Stimulated activated CD8-positive, alpha-beta memory T cell treated with anti-CD3 and anti-CD28 coated beads, Interleukin-12 subunit alpha, Interleukin-12 subunit beta, amount 100 ng/mL, for 4 hours (primary cell): ENCODE results near the gene WDR91.

Source experiments
- DNase-seq: peaks from one replicate; pipeline ENCODE4 v3.0.0-alpha.2; 2020; ENCODE audit warnings: low read depth

The WDR91 gene

GRCh38 chr7:135197906-135198655 lies 13.2 kb downstream of the WDR91 start:
- DNase-seq: no peak

GRCh38 chr7:135197343-135197742 lies 14.0 kb downstream of the WDR91 start:
- DNase-seq: no peak

GRCh38 chr7:135195968-135196629 lies 15.2 kb downstream of the WDR91 start:
- no peak for DNase-seq

- no peak for DNase-seq
Measured at GRCh38 chr7:135195156-135195555, 16.2 kb downstream of the WDR91 start.

GRCh38 chr7:135194494-135195095 lies 16.7 kb downstream of the WDR91 start:
- DNase-seq: no peak

GRCh38 chr7:135193615-135194081 lies 17.7 kb downstream of the WDR91 start:
- DNase-seq: no peak

- no peak for DNase-seq
Measured at GRCh38 chr7:135192914-135193536, 18.3 kb downstream of the WDR91 start.

GRCh38 chr7:135190703-135191102 lies 20.6 kb downstream of the WDR91 start:
- no peak for DNase-seq

GRCh38 chr7:135189961-135190360 lies 21.4 kb downstream of the WDR91 start:
- DNase-seq: no peak

- DNase-seq: no peak
Measured at GRCh38 chr7:135189221-135189662, 22.1 kb downstream of the WDR91 start.

- DNase-seq: no peak
Measured at GRCh38 chr7:135188298-135188984, 22.9 kb downstream of the WDR91 start.

GRCh38 chr7:135186841-135187253 lies 24.5 kb downstream of the WDR91 start:
- no peak for DNase-seq

- no peak for DNase-seq
Measured at GRCh38 chr7:135186261-135186540, 25.1 kb downstream of the WDR91 start.

- no peak for DNase-seq
Measured at GRCh38 chr7:135185471-135186260, 25.7 kb downstream of the WDR91 start.

GRCh38 chr7:135184254-135184841 lies 27.0 kb downstream of the WDR91 start:
- no peak for DNase-seq

- DNase-seq: no peak
Measured at GRCh38 chr7:135183478-135183877, 27.8 kb downstream of the WDR91 start.

GRCh38 chr7:135181929-135182678 lies 29.2 kb downstream of the WDR91 start:
- no peak for DNase-seq

GRCh38 chr7:135181261-135181928 lies 29.9 kb downstream of the WDR91 start:
- DNase-seq: no peak

GRCh38 chr7:135180122-135180521 lies 31.2 kb downstream of the WDR91 start:
- no peak for DNase-seq
